Erythroblast (primary cell): Measurements from ENCODE around the gene PYY.

Source experiments
- GATA1 ChIP-seq: IDR thresholded peaks from 2 replicates; pipeline ENCODE4 v1.6.1; 2011; ENCODE audit warnings: low read depth, mild to moderate bottlenecking, control low read depth, low read length, moderate library complexity
- POLR2A ChIP-seq: IDR thresholded peaks from 2 replicates; pipeline ENCODE4 v1.6.1; 2011; ENCODE audit warnings: mild to moderate bottlenecking, low read length

GRCh38 chr17:43995150-43995471, 41.4 kb upstream of the PYY start:
- no peak for TF ChIP-seq POLR2A
- no peak for TF ChIP-seq GATA1
